ENCODE data around the gene CEP170.
"Not testable (repeated sequence)": the region's sequence is repeated elsewhere in the genome, so short reads cannot be mapped to it uniquely, and the experiment has no call there.

The CEP170 gene

DNA sequence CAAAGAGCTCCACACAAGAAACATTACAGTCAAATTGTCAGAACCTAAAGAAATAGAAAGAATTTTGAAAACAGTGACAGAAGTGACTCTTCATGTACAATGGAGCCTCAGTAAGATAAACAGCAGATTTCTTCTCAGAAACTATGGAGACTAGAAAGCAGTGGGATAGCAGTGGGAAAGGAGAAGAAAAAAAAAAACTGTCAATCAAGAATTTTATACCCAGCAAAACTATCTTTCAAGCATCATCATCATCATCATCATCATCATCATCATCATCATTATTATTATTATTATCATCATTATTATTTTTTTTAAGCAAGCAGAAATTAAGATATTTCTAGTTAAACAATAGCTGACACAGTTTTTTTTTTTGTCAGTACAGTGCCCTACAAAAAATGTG, 24.2 kb downstream of the CEP170 start:
- no peak overlapping the region for H3K4me3 ChIP-seq (replicated peaks; ENCODE audit: low read depth, low read length)
- no peak for DNase-seq (ENCODE audit: extremely low read depth, insufficient read length)
- H3K36me3 ChIP-seq (ENCODE audit: control insufficient read depth, insufficient read depth, low read length), result no peaks in the 10 kb centered on the region; the same call in 1 of the 2 replicates
- H3K27me3 ChIP-seq (replicated peaks; ENCODE audit: control insufficient read depth, insufficient read depth, low read length), result no peaks in the 10 kb centered on the region
- TF ChIP-seq, protein P1, sequence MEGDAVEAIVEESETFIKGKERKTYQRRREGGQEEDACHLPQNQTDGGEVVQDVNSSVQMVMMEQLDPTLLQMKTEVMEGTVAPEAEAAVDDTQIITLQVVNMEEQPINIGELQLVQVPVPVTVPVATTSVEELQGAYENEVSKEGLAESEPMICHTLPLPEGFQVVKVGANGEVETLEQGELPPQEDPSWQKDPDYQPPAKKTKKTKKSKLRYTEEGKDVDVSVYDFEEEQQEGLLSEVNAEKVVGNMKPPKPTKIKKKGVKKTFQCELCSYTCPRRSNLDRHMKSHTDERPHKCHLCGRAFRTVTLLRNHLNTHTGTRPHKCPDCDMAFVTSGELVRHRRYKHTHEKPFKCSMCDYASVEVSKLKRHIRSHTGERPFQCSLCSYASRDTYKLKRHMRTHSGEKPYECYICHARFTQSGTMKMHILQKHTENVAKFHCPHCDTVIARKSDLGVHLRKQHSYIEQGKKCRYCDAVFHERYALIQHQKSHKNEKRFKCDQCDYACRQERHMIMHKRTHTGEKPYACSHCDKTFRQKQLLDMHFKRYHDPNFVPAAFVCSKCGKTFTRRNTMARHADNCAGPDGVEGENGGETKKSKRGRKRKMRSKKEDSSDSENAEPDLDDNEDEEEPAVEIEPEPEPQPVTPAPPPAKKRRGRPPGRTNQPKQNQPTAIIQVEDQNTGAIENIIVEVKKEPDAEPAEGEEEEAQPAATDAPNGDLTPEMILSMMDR (IDR thresholded peaks at IDR 0.05; ENCODE audit: insufficient read depth, low read length, poor library complexity, severe bottlenecking), result no peak

DNA sequence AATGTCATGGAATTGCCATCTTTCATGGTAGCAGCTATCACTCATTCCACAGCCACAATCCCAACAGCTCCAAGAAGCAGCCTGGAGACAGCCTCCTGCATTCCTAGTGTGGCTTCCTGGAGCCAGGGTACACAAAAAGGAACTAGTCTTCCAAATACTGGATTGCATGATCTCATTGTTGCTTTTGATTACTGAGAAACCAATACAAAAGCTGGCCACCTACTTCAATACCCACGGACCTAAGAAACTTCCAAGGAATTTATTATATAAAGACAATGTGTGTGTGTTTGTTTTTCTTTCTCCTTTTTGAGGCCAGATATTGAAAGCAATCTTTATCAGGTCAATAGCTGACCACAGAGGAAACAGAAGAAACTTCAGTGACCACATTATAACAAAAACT, 25.6 kb downstream of the CEP170 start:
- DNase-seq (ENCODE audit: extremely low read depth, insufficient read length), result no peak
- TF ChIP-seq, protein P1 (IDR thresholded peaks at IDR 0.05; ENCODE audit: insufficient read depth, low read length, poor library complexity, severe bottlenecking), result no peak
- Histone ChIP-seq H3K27me3 (replicated peaks; ENCODE audit: control insufficient read depth, insufficient read depth, low read length) (no peaks in the 10 kb centered on the region), H3K36me3 (ENCODE audit: control insufficient read depth, insufficient read depth, low read length) (no peaks in the 10 kb centered on the region; the same call in 1 of the 2 replicates), H3K4me3 (replicated peaks; ENCODE audit: low read depth, low read length) (no peak overlapping the region)

DNA sequence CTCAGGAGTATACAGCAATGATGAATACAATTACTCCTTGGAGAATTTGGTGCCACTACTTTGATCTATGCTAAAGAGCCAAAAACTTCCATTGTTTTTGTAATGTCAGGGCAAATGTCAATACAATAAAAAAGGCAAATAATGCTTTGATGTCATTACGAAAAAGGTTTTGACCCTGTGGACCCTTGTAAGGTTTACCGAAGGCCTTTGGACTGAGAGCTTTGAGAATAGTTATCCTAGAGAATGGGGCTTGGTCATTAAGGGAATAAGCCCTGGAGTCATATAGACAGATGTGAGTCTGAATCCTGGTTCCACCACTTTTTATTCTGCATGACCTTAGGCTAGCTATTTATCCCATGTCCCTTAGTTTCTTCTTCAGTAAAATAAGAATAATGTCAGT, 27.5 kb downstream of the CEP170 start:
- TF ChIP-seq, protein P1 (IDR thresholded peaks at IDR 0.05; ENCODE audit: insufficient read depth, low read length, poor library complexity, severe bottlenecking), result no peak
- no peaks in the 10 kb centered on the region for H3K27me3 ChIP-seq (replicated peaks; ENCODE audit: control insufficient read depth, insufficient read depth, low read length)

DNA sequence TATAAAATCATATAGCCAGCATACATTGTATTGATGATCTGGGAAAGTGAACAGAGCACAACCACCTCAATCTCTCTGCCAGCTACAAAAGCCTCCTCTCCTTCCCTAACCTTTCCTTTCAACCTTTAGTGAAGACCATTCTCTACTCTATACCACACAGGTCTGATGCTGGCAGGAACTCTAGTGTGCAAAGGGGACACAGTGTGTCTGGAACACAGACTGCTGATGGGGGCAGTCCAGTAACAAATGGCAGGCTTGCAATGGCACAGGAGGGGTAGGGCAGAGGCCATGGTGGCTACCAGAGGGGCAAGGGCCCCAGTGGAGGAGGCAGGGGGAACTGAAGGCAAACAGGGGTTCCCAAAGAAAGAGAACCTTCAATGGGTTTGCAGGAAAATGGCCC, 37.0 kb downstream of the CEP170 start:
- Histone ChIP-seq H3K36me3 (ENCODE audit: control insufficient read depth, insufficient read depth, low read length) (peaks cover 2% of the 10 kb centered on the region), H3K27me3 (replicated peaks; ENCODE audit: control insufficient read depth, insufficient read depth, low read length) (no peaks in the 10 kb centered on the region), H3K4me3 (replicated peaks; ENCODE audit: low read depth, low read length) (no peak overlapping the region)
- TF ChIP-seq, protein P1 (IDR thresholded peaks at IDR 0.05; ENCODE audit: insufficient read depth, low read length, poor library complexity, severe bottlenecking), result no peak
- no peak for DNase-seq (ENCODE audit: extremely low read depth, insufficient read length)

More for the DNA sequence above, 27.5 kb downstream of the CEP170 start:
- no peak for DNase-seq (ENCODE audit: extremely low read depth, insufficient read length)
- no peak overlapping the region for H3K4me3 ChIP-seq (replicated peaks; ENCODE audit: low read depth, low read length)
- H3K36me3 ChIP-seq (ENCODE audit: control insufficient read depth, insufficient read depth, low read length), result no peaks in the 10 kb centered on the region; the same call in 1 of the 2 replicates

DNA sequence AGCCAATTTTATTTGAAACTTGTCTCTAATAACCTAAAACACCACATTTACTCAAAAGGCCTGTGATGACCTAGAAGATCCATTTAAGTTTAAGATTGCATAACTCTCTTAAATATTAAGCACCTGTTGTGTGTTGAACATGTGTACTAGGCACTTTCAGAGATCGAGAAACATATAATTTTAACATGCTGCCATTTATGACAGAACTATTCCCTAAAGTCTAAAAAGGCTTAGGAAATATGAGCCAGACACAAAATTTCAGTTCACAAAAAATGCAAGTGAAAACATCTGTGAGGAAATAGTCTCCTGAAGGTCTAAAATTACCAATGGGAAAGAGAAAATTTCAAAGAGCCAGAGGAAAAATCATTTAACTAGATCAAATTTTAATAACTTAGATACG, 37.7 kb downstream of the CEP170 start:
- Histone ChIP-seq H3K27me3 (replicated peaks; ENCODE audit: control insufficient read depth, insufficient read depth, low read length) (no peaks in the 10 kb centered on the region), H3K36me3 (ENCODE audit: control insufficient read depth, insufficient read depth, low read length) (peaks cover under 1% of the 10 kb centered on the region), H3K4me3 (replicated peaks; ENCODE audit: low read depth, low read length) (no peak overlapping the region)
- TF ChIP-seq, protein P1 (IDR thresholded peaks at IDR 0.05; ENCODE audit: insufficient read depth, low read length, poor library complexity, severe bottlenecking), result no peak
- DNase-seq (ENCODE audit: extremely low read depth, insufficient read length), result no peak

DNA sequence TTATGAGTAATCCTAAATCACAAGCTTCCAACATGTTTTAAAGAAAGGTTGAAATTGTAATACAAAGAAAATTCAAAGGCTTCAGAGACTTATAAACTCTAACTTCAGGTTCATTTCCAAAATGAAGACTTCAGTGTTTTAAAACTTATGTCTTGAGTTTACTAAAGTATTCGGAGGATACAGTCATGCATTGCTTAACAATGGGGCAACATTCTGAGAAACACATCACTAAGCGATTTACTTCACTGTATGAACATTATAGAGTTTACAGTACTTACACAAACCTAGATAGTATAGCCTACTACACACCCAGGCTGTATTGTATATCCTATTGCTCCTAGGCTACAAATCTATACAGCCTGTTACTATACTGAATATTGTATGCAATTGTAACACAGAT, 38.3 kb downstream of the CEP170 start:
- no peaks in the 10 kb centered on the region; the same call in none of the 2 replicates for H3K36me3 ChIP-seq (ENCODE audit: control insufficient read depth, insufficient read depth, low read length)
- TF ChIP-seq, protein P1 (IDR thresholded peaks at IDR 0.05; ENCODE audit: insufficient read depth, low read length, poor library complexity, severe bottlenecking), result no peak
- no peak for DNase-seq (ENCODE audit: extremely low read depth, insufficient read length)
- no peaks in the 10 kb centered on the region for H3K27me3 ChIP-seq (replicated peaks; ENCODE audit: control insufficient read depth, insufficient read depth, low read length)
- H3K4me3 ChIP-seq (replicated peaks; ENCODE audit: low read depth, low read length), result no peak overlapping the region

DNA sequence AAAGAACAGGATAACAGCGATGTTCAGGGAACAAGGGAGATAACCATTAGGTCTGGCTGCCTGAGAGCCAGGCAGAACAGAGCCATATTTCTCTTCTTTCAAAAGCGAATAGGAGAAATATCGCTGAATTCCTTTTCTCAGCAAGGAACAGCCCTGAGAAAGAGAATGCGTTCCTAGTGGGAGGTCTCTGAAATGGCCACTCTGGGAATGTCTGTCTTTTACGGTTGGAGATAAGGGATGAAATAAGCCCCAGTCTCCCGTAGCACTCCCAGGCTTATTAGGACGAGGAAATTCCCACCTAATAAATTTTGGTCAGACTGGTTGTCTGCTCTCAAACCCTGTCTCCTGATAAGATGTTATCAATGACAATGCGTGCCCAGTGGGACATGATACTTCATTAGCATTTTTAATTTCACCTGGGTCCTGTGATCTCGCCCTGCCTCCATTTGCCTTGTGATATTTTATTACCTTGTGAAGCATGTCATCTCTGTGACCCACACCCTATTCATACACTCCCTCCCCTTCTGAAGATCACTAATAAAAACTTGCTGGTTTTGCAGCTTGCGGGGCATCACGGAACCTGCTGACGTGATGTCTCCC, 39.7 kb downstream of the CEP170 start:
- not testable (repeated sequence) for H3K4me3 ChIP-seq (replicated peaks; ENCODE audit: low read depth, low read length); H3K27me3 ChIP-seq (replicated peaks; ENCODE audit: control insufficient read depth, insufficient read depth, low read length); H3K36me3 ChIP-seq (ENCODE audit: control insufficient read depth, insufficient read depth, low read length); DNase-seq (ENCODE audit: extremely low read depth, insufficient read length)
